COLO668 (cell line): Measurements from ENCODE around the gene CLDN18.

Experiments used
- DNase-seq: peaks from one replicate; lab custom pipeline; 2025; ENCODE audit not compliant: unreplicated experiment; lab: John Stamatoyannopoulos, UW

The CLDN18 gene

DNA sequence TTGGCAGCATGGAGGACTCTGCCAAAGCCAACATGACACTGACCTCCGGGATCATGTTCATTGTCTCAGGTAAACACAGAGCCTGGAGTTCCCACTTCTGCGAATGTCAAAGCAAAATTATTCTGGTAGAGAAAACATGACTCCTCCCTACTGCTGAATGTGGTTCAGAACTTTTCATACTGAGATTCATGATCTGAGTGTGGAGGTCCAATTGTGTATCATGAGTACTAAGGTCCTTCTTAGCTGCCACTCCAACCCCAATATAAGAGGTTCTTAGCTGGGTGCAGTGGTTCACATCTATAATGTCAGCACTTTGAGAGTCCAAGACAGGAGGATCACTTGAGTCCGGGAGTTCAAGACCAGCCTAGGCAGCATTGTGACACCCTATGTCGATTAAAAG lies 13.8 kb downstream of the CLDN18 start:
- no peak for DNase-seq

GRCh38 chr3:138025553-138025952 lies 15.6 kb downstream of the CLDN18 start:
- DNase-seq: no peak

- no peak for DNase-seq
Measured at GRCh38 chr3:138027821-138028220, 17.9 kb downstream of the CLDN18 start.

DNA sequence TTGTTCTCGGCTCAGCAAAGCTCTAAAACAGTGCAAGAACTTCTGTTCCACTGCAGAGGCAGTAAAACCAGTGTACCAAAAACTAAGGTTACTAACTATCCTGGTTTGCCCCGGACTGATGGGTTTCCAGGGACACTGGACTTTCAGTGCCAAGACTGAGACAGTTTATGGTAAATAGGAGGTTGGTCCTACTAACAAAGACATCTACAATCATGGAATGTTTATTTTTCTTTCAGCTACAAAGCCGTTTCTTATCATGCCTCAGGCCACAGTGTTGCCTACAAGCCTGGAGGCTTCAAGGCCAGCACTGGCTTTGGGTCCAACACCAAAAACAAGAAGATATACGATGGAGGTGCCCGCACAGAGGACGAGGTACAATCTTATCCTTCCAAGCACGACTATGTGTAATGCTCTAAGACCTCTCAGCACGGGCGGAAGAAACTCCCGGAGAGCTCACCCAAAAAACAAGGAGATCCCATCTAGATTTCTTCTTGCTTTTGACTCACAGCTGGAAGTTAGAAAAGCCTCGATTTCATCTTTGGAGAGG lies 20.8 kb downstream of the CLDN18 start:
- no peak for DNase-seq

- DNase-seq: no peak
Measured at GRCh38 chr3:138031536-138031935, 21.6 kb downstream of the CLDN18 start.

DNA sequence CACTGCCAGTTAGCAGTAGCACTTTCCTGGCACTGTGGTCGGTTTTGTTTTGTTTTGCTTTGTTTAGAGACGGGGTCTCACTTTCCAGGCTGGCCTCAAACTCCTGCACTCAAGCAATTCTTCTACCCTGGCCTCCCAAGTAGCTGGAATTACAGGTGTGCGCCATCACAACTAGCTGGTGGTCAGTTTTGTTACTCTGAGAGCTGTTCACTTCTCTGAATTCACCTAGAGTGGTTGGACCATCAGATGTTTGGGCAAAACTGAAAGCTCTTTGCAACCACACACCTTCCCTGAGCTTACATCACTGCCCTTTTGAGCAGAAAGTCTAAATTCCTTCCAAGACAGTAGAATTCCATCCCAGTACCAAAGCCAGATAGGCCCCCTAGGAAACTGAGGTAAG lies 22.6 kb downstream of the CLDN18 start:
- DNase-seq: no peak

DNA sequence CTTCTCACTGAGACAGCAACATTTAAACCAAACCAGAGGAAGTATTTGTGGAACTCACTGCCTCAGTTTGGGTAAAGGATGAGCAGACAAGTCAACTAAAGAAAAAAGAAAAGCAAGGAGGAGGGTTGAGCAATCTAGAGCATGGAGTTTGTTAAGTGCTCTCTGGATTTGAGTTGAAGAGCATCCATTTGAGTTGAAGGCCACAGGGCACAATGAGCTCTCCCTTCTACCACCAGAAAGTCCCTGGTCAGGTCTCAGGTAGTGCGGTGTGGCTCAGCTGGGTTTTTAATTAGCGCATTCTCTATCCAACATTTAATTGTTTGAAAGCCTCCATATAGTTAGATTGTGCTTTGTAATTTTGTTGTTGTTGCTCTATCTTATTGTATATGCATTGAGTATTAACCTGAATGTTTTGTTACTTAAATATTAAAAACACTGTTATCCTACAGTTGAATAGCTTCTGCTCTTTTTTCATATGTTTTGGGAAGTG lies 23.3 kb downstream of the CLDN18 start:
- DNase-seq: no peak

DNA sequence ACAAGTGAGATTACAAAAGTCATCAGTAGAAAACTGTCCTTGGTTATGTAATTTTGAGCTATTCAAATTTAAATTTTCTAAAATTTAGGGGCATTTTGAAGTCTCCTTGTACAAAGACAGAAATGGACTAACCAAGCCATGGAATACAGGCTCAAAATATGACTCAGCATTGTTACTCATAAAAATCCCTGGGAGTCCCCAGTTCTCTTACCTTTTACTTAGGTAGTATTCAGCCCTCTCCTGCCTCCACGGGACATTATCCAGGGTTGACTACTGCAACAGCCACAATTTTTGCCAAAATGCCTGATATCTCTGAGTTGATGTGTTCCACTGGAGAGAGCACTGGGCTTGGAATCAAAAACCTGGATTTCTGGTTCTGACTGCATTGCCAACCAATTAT lies 25.0 kb downstream of the CLDN18 start:
- DNase-seq: no peak

DNA sequence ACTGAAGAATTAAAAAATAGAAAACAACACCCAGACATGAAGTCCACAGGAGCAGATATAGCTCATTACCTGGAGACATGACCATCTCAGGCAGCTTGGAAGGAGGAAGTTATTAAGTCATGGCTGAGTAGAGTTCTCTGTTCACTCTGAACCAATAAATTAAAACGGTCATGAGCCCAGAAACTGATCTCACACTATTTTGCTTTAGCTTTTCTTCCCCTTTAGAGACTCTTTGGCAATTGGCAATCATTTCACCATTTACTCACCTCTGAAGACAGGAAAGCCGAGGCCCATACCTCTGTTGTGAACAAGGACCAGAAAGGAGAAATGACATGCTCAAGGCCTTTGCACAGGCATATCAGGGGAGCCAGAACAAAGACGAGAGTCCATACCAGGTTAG lies 26.6 kb downstream of the CLDN18 start:
- no peak for DNase-seq

DNA sequence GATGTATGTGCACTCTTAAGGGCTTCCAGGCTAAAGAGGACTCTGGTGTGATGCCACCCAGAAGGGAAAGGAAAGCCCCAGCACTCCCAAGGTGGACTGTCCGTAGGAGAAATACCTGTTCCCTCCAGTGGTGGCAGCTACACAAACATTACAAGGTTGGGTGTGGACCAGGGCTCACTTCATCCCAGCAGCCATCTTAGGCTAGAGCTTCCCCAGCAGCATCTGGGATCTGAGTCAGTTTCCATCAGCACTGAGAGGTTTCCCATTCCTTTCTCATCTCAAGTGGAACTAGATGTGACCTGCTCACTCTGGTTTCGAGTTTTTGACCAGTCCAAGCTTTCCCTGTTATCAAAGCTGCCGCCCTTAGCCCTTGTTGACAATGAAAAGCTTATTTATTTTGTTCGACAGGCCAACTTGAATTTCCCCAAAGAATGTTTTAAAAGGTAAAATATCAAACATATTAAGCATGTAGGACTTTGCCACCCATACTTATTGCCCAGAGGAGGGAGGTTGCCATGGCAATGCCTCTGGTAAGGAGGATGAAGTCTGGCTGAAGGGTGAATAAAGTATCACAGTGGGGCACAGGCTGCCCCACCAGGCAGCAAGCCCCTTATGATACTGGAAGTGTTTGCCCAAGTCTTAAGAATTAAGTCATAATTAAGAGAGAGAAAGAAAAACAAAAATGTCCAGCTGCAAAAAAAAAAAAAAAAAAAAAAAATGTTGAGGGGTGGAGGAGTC lies 28.9 kb downstream of the CLDN18 start:
- DNase-seq: no peak

GRCh38 chr3:138042043-138042442 lies 32.1 kb downstream of the CLDN18 start:
- DNase-seq: no peak

- DNase-seq: no peak
Measured at GRCh38 chr3:138043266-138044029, 33.5 kb downstream of the CLDN18 start.

DNA sequence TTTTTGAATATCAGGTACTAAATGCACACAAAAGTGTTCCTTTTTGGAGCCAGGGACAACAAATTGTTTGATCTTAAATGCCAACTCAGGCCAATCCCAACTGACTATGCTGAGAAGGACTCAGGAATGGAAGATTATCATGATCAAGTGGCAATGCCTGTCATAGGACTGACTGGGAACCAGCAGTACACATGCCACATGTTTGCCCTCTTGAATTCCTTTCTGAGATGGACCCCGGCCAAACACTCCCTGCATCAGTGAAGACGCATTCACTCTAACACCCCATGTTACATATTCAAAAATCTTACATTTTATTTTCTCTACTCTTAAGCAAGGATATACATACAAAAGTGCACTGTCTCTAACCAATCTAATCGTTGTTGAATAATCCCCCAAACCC lies 36.1 kb downstream of the CLDN18 start:
- no peak for DNase-seq

- no peak for DNase-seq
Measured at GRCh38 chr3:138046955-138047354, 37.0 kb downstream of the CLDN18 start.

- DNase-seq: no peak
Measured at GRCh38 chr3:138047596-138048158, 37.7 kb downstream of the CLDN18 start.

- DNase-seq: no peak
Measured at GRCh38 chr3:138049157-138049919, 39.4 kb downstream of the CLDN18 start.

DNA sequence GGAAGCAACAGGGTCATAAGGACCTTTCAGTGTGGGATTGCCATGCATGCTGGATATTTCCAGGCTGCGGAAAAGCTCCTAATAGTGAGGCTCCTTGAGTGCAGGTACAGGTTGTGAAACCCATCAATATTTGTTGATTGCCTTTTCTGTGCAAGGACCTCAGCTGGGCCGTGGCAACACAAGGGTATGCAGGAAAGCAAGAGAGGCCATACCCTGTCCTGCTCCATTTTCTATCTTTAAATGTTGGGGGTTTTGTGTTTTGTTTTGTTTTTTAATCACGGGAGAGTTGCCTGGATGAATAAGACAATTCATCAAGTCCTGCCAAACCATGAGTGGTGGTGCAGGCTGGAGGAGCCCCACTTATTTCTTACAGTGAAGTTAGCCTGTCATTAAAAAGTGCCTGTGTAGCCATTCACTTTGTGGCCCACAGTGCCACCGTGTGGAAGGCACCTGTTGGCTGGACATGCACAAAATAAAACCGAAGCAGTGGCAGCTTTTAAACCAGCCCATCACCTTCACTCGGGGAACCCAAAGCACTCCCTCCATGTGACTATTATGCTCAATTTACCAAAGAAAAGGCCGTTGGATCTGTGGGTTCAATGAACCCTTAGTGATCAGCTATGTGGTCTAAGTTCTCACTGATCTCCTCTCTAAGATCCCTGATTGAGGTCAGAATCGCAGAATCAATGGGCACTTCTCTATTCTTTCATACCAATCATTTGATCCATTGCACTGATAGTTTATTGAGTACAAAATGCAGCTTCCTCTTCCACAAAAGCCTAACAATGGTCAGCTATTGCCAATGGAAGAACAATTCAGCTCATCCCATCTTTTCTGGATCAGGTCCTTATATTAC lies 42.2 kb downstream of the CLDN18 start:
- DNase-seq: peak; percentile 45

- DNase-seq: no peak
Measured at GRCh38 chr3:138054057-138054456, 44.1 kb downstream of the CLDN18 start.

DNA sequence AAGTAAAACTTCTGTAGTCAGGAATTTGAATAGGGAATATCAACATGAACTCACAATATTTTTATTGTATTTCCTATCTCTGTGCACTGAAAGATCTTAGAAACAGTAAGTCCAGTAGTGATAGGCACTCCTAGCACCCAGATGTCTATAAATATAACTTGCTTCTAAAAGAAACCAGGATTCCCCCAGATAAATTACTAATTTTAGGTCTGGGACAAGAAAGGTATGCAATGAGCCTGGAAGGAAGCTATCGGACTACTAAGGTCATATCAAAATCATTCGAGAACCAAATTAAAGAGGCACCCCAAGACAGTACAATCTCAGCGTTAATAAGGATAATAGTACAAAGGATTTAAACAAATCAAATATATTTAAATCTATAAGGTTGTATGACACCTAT lies 47.4 kb downstream of the CLDN18 start:
- no peak for DNase-seq

GRCh38 chr3:138059261-138059660 lies 49.3 kb downstream of the CLDN18 start:
- DNase-seq: no peak
